ENCODE measurements around the gene CHCHD6. TPM values are rescaled to one million over a fixed set of nuclear protein-coding genes. Genes with fewer than 3 reads are reported as not detected.

Gene CHCHD6
- total RNA-seq, 1 experiment from 2014 or later: 29.6 TPM

DNA sequence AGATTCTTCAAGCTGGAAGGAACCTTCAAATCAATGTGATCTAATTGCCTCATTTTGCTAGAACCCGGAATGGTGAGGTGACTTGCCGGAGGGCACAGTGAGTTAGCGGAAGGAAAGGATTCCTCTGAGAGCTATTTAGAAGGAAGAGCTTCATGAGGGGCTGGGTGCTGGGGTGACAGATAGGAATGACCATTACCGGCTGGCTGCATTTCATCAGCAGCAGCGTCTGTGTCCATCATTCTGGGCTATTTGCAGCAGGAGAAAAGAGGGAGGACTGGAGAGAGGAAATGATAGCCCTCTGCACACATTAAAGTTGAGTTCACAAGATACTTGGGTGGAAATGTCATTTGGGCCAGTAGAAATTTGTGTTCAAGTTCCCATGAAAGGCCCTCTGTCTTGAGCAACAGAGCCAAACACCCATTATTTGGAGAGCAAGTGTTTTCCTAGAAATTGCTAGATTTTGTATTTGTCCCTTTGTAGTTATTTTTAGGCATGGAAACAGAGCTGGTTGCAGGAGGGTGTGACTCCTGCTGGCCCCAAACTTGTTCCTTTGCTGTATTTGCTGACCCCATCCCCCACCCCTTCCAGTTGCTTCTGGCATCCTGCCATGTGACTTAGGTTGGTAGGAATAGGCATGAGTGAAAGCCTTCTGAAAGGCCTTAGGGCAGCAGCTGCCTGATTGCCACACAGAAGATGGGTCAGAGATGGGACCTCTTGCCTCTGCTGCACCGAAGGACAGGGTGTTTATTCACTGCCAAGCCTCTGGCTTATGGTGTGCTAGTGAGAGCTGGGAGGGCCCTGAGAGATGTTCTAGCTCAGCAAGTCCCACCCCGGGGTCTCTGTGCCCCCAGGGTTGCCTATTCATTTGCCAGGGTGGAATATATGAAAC is 191.4 kb downstream of the CHCHD6 start:
- TF ChIP-seq, protein P1, sequence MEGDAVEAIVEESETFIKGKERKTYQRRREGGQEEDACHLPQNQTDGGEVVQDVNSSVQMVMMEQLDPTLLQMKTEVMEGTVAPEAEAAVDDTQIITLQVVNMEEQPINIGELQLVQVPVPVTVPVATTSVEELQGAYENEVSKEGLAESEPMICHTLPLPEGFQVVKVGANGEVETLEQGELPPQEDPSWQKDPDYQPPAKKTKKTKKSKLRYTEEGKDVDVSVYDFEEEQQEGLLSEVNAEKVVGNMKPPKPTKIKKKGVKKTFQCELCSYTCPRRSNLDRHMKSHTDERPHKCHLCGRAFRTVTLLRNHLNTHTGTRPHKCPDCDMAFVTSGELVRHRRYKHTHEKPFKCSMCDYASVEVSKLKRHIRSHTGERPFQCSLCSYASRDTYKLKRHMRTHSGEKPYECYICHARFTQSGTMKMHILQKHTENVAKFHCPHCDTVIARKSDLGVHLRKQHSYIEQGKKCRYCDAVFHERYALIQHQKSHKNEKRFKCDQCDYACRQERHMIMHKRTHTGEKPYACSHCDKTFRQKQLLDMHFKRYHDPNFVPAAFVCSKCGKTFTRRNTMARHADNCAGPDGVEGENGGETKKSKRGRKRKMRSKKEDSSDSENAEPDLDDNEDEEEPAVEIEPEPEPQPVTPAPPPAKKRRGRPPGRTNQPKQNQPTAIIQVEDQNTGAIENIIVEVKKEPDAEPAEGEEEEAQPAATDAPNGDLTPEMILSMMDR (IDR thresholded peaks at IDR 0.05; ENCODE audit: unreplicated experiment): no peak
- intact Hi-C loops (cut with micrococcal nuclease): no loop called here
- Mint-ChIP-seq H3K4me3 (ENCODE audit: unreplicated experiment) (no peak overlapping the region), H3K36me3 (ENCODE audit: insufficient read depth, unreplicated experiment) (no peaks in the 10 kb centered on the region), H3K27ac (ENCODE audit: low read depth, unreplicated experiment) (no peak overlapping the region), H3K4me1 (ENCODE audit: insufficient read depth, unreplicated experiment) (peaks cover 48% of the 10 kb centered on the region), H3K27me3 (ENCODE audit: insufficient read depth, unreplicated experiment) (no peaks in the 10 kb centered on the region), H3K9me3 (ENCODE audit: unreplicated experiment) (no peaks in the 10 kb centered on the region)
- CTCF ChIA-PET: interaction anchor here (0.5 to 0.8 kb wide), 3 partner anchors 32 to 305 kb away, joined by 3 to 4 read pairs (median 3); no protein-coding TSS in a partner anchor
- BruUV-seq (replicated peaks): no TSS peak
- POLR2A ChIA-PET: interaction anchor here (0.6 to 3.3 kb wide), 9 partner anchors 11 to 142 kb away, joined by 3 to 14 read pairs (median 3); no protein-coding TSS in a partner anchor
- peak; percentile 97 for DNase-seq (ENCODE audit: unreplicated experiment)

DNA sequence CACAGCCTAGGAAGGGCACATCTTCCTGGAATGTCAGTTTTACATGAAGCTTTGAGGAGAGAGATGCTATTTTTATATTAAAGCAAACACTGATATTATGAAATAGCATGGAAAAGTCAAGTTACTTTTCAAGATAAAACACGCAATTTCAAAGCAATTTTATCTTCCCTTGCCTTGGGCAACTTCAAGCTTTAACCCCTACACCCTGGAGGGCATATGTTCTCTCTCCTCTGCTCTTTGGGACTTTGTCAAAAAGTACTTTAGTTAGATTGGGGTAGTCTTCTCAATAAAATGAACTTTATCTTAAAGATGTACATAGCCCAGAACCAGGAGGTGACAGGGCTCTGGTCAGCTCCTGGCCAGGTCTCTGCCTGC is 192.0 kb downstream of the CHCHD6 start:
- Mint-ChIP-seq H3K36me3 (ENCODE audit: insufficient read depth, unreplicated experiment) (no peaks in the 10 kb centered on the region), H3K27me3 (ENCODE audit: insufficient read depth, unreplicated experiment) (no peaks in the 10 kb centered on the region), H3K9me3 (ENCODE audit: unreplicated experiment) (no peaks in the 10 kb centered on the region), H3K4me3 (ENCODE audit: unreplicated experiment) (no peak overlapping the region), H3K27ac (ENCODE audit: low read depth, unreplicated experiment) (no peak overlapping the region), H3K4me1 (ENCODE audit: insufficient read depth, unreplicated experiment) (peaks cover 48% of the 10 kb centered on the region)
- intact Hi-C loops (cut with micrococcal nuclease): no loop called here
- BruUV-seq (replicated peaks): no TSS peak
- no peak for DNase-seq (ENCODE audit: unreplicated experiment)
- ChIA-PET CTCF (interaction anchor here (0.5 to 0.8 kb wide), 4 partner anchors 31 to 305 kb away, joined by 3 to 4 read pairs (median 3); no protein-coding TSS in a partner anchor), POLR2A (interaction anchor here (0.6 to 3.3 kb wide), 8 partner anchors 15 to 143 kb away, joined by 3 to 14 read pairs (median 3); no protein-coding TSS in a partner anchor)
- TF ChIP-seq, protein P1 (IDR thresholded peaks at IDR 0.05; ENCODE audit: unreplicated experiment): no peak

DNA sequence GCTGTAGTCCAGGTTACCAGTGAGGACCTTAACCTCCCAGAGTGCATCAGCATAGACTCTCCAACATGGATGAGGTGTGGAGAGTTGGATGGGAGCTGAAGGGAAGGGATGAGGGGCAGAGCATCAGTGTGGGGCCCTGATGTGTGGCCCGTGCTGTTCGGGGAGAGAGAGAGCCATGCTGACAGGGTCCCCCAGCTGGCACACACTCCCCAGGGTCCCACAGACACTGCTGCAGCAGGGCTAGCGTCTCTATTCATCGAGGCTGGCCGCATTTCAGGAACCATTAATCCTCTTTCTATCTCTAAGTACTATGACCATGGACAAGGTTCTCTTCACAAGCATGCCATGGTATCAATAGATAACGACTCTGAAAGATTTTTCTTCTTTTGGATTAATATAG is 192.9 kb downstream of the CHCHD6 start:
- TF ChIP-seq, protein P1 (IDR thresholded peaks at IDR 0.05; ENCODE audit: unreplicated experiment): no peak
- H3K36me3 Mint-ChIP-seq (ENCODE audit: insufficient read depth, unreplicated experiment): no peaks in the 10 kb centered on the region
- no peak overlapping the region for H3K4me3 Mint-ChIP-seq (ENCODE audit: unreplicated experiment)
- H3K9me3 Mint-ChIP-seq (ENCODE audit: unreplicated experiment): no peaks in the 10 kb centered on the region
- H3K27me3 Mint-ChIP-seq (ENCODE audit: insufficient read depth, unreplicated experiment): no peaks in the 10 kb centered on the region
- DNase-seq (ENCODE audit: unreplicated experiment): no peak
- H3K27ac Mint-ChIP-seq (ENCODE audit: low read depth, unreplicated experiment): no peak overlapping the region
- ChIA-PET POLR2A (interaction anchor here (1.6 to 3.3 kb wide), 2 partner anchors 14 to 114 kb away, joined by 8 to 14 read pairs; no protein-coding TSS in a partner anchor), CTCF (interaction anchor here (1.3 kb wide), 1 partner anchor 144 kb away, joined by 5 read pairs; no protein-coding TSS in a partner anchor)
- intact Hi-C loops (cut with micrococcal nuclease): no loop called here
- H3K4me1 Mint-ChIP-seq (ENCODE audit: insufficient read depth, unreplicated experiment): peaks cover 48% of the 10 kb centered on the region
- BruUV-seq (replicated peaks): no TSS peak

DNA sequence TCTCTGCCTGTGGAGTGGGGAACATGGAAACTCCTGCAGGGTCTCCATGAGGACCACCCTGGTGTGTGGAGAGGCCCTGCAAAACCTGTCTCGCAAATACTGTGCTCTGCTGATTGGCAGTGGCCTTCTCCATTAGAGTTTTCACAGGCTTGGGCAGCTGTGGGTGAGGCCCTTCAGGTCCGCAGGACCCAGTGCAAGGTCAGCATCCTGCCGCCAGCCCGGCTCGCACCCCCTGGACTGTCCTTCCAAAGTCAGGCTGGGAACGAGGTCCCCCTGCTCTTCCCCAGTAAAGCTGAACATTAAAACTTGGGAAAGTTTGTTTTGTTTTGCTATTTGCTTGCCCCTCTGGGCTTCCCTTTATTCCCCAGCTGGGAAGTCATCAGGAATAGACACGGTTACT is 193.9 kb downstream of the CHCHD6 start:
- no peaks in the 10 kb centered on the region for H3K36me3 Mint-ChIP-seq (ENCODE audit: insufficient read depth, unreplicated experiment)
- intact Hi-C loops (cut with micrococcal nuclease): no loop called here
- no peaks in the 10 kb centered on the region for H3K9me3 Mint-ChIP-seq (ENCODE audit: unreplicated experiment)
- ChIA-PET CTCF (interaction anchor here (1.3 kb wide), 1 partner anchor 145 kb away, joined by 5 read pairs; no protein-coding TSS in a partner anchor), POLR2A (no interaction called here)
- BruUV-seq (replicated peaks): no TSS peak
- H3K4me3 Mint-ChIP-seq (ENCODE audit: unreplicated experiment): no peak overlapping the region
- DNase-seq (ENCODE audit: unreplicated experiment): no peak
- H3K27ac Mint-ChIP-seq (ENCODE audit: low read depth, unreplicated experiment): no peak overlapping the region
- TF ChIP-seq, protein P1 (IDR thresholded peaks at IDR 0.05; ENCODE audit: unreplicated experiment): no peak
- H3K27me3 Mint-ChIP-seq (ENCODE audit: insufficient read depth, unreplicated experiment): no peaks in the 10 kb centered on the region
- peaks cover 39% of the 10 kb centered on the region for H3K4me1 Mint-ChIP-seq (ENCODE audit: insufficient read depth, unreplicated experiment)
